Pancreas (tissue), 10 donors: ENCODE measurements around the gene ELL2. TPM values are rescaled to one million over a fixed set of nuclear protein-coding genes. Genes with fewer than 3 reads are reported as not detected.

ENCODE experiments used
- ATAC-seq, 4 donors: fragments of 200-7000 bp; cut with Tn5 transposase; one replicate each; pipeline versions ENCODE4 v1.8.0 to v1.9.1; 2020; ENCODE audit warnings: mild to moderate bottlenecking in 4 of 4, moderate library complexity in 4 of 4
- DNase-seq, 6 donors: peaks; one replicate each; pipeline ENCODE4 v3.0.0-alpha.2; 2020
- FAIRE-seq: peaks from 2 replicates; lab custom pipeline; 2012; peaks lifted over from hg19 to GRCh38; lab: Jason Lieb, UNC
- H3K27ac ChIP-seq, 4 donors: fragments of 200-600 bp; sonication (generic); 1 replicate in 3 of 4; 2 replicates in 1 of 4; pipeline versions ENCODE4 v1.5.0 to v1.8.0; 2020
- H3K27me3 ChIP-seq, 4 donors: fragments of 200-600 bp; one replicate each; pipeline ENCODE4 v1.8.0; 2021
- H3K36me3 ChIP-seq, 3 donors: fragments of 200-600 bp; sonication (generic) in 1 of 3; one replicate each; pipeline versions ENCODE4 v1.5.0 to v1.8.0; 2020 to 2021
- H3K4me1 ChIP-seq, 3 donors: fragments of 200-600 bp; one replicate each; pipeline ENCODE4 v1.8.0; 2021
- H3K4me3 ChIP-seq, 4 donors: fragments of 200-600 bp; sonication (generic) in 2 of 4; one replicate each; pipeline versions ENCODE4 v1.5.0 to v1.8.0; 2020 to 2021
- H3K9me3 ChIP-seq, 4 donors: fragments of 200-600 bp; one replicate each; pipeline ENCODE4 v1.8.0; 2021
- CTCF ChIP-seq, 4 donors: fragments of 200-600 bp; sonication (generic) in 3 of 4; IDR thresholded peaks; one replicate each; pipeline versions ENCODE4 v1.5.0 to v1.8.0; 2021; ENCODE audit warnings: antibody characterized with exemption in 4 of 4
- WGBS, 2 donors: extraction: QIAGEN DNeasy Blood & Tissue Kit; methylation state at CpG; one replicate each; pipeline ENCODE4 v1.1.7; 2013; 5-methylcytosine and 5-hydroxymethylcytosine counted together
- intact Hi-C, 3 donors: fragments of 100-400 bp; cut with DNase I; formaldehyde crosslinking; loops; one replicate each; pipeline versions ENCODE4 v1.11.1 to v1.14.2; 2022
- polyA plus RNA-seq, 2 donors: library from polyadenylated mRNA; stranded (reverse); fragments of 200-250 nt; gene quantifications; one replicate each; pipeline ENCODE4 v1.2.3, GENCODE V29; 2013
- total RNA-seq, 6 donors: library from RNA; stranded (reverse); fragmentation: NEBNext Ultra II Directional in 4 of 6; extraction: Animal tissue kit (Norgen Biotek cat#: 25700) in 4 of 6; gene quantifications; one replicate each; pipeline versions ENCODE4 v1.2.1 to v1.2.4, GENCODE V29; 2021 to 2023
- donor health status: healthy with polysubstance abuse.
- donor health status: DM: no; HTN: no; CAD: no; lungs with moderate emphysema.
- donor health status: DM: no; HTN: no; CAD: no.
- donor health status: control.
- donor health status: control.
- donor health status: Bipolar disorder and iron deficiency.
- donor health status: DM: yes; HTN: yes; CAD: no.
- donor health status: DM: no; HTN: no; CAD: no.
- donor health status: DM: no; HTN: no; CAD: no.
- donor health status: DM: yes; HTN: yes; CAD: no.

ELL2 gene
- total and polyA plus RNA-seq, 8 donors, result 21.0 to 92.8 (median 76.8) TPM

GRCh38 chr5:95938347-95938746 lies 23.3 kb downstream of the ELL2 start:
- FAIRE-seq, result no peak
- H3K27me3 ChIP-seq, result no peaks in the 10 kb centered on the region
- intact Hi-C loops, result no loop called here
- H3K9me3 ChIP-seq, result no peaks in the 10 kb centered on the region
- peaks cover 36 to 53% (median 52%) of the 10 kb centered on the region in 3 donors for H3K4me1 ChIP-seq
- H3K4me3 ChIP-seq, result no peak overlapping the region
- 95 to 96% methylated on average over 1 of the region's 1 CpG for WGBS, 2 donors
- no peak for DNase-seq
- TF ChIP-seq CTCF (IDR thresholded peaks at IDR 0.05), result no peak
- no peak for ATAC-seq
- H3K36me3 ChIP-seq, result no peaks in the 10 kb centered on the region
- H3K27ac ChIP-seq, result no peak overlapping the region

DNA sequence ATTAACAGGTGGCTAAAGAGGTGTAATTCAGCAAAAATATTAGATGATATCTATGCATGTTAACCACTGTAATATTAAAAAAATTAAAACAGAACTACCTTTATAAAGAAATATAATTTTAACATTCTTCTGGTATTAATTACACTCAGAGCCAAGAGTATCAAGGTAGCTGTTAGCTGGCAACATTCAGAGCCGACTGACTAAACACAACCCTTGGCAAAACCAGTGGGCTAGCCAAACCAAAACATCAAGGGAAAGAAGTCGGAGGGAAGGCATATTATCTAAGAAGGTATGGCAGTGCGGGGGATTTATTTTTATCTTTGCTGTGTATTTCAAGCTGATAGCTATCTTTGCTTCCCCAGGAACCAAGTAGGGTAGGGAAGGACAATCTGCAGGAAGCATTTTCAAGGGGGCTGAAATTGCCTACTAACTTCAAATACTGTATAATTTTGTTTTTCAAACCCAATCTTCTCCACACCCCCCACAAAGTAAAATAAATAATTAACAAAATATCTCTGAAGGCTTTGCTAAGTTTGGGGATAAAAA lies 24.0 kb downstream of the ELL2 start:
- WGBS, 2 donors, result 38 to 42% methylated on average over 3 of the region's 3 CpGs
- TF ChIP-seq CTCF (IDR thresholded peaks at IDR 0.05), result no peak
- Histone ChIP-seq H3K4me3 (no peak overlapping the region), H3K36me3 (no peaks in the 10 kb centered on the region), H3K4me1 (peaks cover 36 to 54% (median 54%) of the 10 kb centered on the region in 3 donors), H3K27me3 (no peaks in the 10 kb centered on the region), H3K27ac (peak overlapping the region in 1 of 4 donors; percentile 22), H3K9me3 (no peaks in the 10 kb centered on the region)
- FAIRE-seq (no peak), ATAC-seq (peak; percentile 43 to 61 (median 54)), DNase-seq (no peak)
- intact Hi-C loops, result no loop called here

DNA sequence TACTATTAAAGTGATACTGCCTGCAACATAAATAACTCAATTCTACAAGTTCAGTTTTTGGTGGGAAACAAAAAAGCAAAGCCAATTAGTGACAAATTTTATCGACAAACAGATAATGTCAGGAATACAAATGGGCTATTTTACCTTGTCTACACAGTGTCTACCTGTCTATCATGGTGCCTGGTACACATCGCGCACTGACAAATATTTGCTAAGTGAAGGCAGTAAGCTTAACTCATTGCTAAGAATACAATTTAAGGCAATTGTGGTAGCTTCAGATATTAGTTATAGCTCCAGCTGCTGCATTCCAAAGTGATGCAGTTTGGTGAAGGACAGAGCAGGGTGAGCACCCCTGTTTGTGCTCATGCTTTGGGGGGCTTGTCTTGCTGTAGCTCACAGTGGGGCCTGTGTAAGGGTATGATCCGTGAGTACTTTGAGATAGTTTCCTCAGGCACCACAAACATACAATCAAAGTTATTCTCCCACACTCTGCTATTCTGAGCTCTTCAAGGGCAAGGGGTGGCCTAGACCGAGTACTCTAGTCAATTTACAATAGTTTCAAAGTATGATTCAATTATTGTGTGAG lies 24.7 kb downstream of the ELL2 start:
- no peak for FAIRE-seq
- Histone ChIP-seq H3K36me3 (no peaks in the 10 kb centered on the region), H3K4me1 (peaks cover 38 to 54% (median 53%) of the 10 kb centered on the region in 3 donors), H3K9me3 (no peaks in the 10 kb centered on the region), H3K4me3 (no peak overlapping the region), H3K27ac (no peak overlapping the region), H3K27me3 (no peaks in the 10 kb centered on the region)
- peak in 3 of 4 donors; percentile 37 to 60 (median 46) for ATAC-seq
- TF ChIP-seq CTCF (IDR thresholded peaks at IDR 0.05), result no peak
- intact Hi-C loops, result no loop called here
- no peak for DNase-seq
- 19 to 26% methylated on average over 5 of the region's 5 CpGs for WGBS, 2 donors

DNA sequence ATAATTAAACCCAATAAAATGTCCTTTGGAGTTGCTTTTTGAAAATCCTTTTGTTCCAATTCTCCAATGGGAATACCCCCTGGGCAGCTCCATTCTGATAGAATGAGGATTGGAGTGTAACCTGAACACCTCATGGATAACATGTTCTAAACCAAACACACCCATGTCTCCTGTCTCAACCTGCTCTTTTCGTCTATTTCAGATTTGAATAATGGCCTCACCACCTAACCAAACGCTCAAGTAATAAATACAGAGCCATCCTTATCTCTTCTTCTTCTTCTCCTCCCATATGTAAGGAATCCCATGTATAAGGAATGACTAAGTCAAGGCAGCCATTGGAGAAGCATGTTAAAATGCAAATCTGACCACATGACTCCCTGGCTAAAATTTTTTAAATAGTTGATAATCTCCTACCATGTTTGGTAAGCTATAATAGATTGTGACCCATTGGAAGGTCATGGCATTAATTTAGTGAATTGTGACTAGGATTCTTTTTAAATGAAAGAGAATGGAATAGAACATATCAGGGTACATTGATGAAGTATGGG lies 26.0 kb downstream of the ELL2 start:
- Histone ChIP-seq H3K4me3 (no peak overlapping the region), H3K4me1 (peaks cover 46 to 61% (median 56%) of the 10 kb centered on the region in 3 donors), H3K27me3 (no peaks in the 10 kb centered on the region), H3K27ac (no peak overlapping the region), H3K36me3 (no peaks in the 10 kb centered on the region), H3K9me3 (no peaks in the 10 kb centered on the region)
- WGBS, 2 donors, result 84 to 90% methylated on average over 2 of the region's 2 CpGs
- ATAC-seq (no peak), FAIRE-seq (no peak), DNase-seq (no peak)
- TF ChIP-seq CTCF (IDR thresholded peaks at IDR 0.05), result no peak
- intact Hi-C loops, result no loop called here
